Neural cell (in vitro differentiated cells): Measurements from ENCODE around the gene ELMO1. TPM values are rescaled to one million over a fixed set of nuclear protein-coding genes. Genes with fewer than 3 reads are reported as not detected.

Experiments
- H2AFZ ChIP-seq: fragments of 200-600, 300-800 bp; sonication (generic), shearing (Covaris generic); 2 replicates; pipeline ENCODE4 v1.6.0; 2014; ENCODE audit warnings: low read depth, mild to moderate bottlenecking, antibody characterized with exemption, low read length, moderate library complexity
- H3F3A ChIP-seq: fragments of 200-600 bp; shearing (Covaris generic); 2 replicates; pipeline ENCODE4 v1.6.1; 2016; ENCODE audit warnings: mild to moderate bottlenecking, moderate library complexity, mixed read lengths, antibody characterized with exemption, low read length; ENCODE audit not compliant: insufficient read depth, poor library complexity, severe bottlenecking
- H3K27ac ChIP-seq: fragments of 200-600, 300-800 bp; sonication (generic), shearing (Covaris generic); 2 replicates; pipeline ENCODE4 v1.5.1; 2014; ENCODE audit warnings: mild to moderate bottlenecking, low read length, moderate library complexity
- H3K27me3 ChIP-seq: fragments of 300-800, 200-600 bp; sonication (generic), shearing (Covaris generic); 2 replicates; pipeline ENCODE4 v1.6.0; 2014; ENCODE audit warnings: mild to moderate bottlenecking, low read depth, low read length, moderate library complexity; ENCODE audit not compliant: insufficient read depth
- H3K36me3 ChIP-seq: fragments of 300-800, 200-600 bp; sonication (generic), shearing (Covaris generic); 2 replicates; pipeline ENCODE4 v1.5.1; 2014; ENCODE audit warnings: mild to moderate bottlenecking, antibody characterized with exemption, low read length, moderate library complexity; ENCODE audit not compliant: insufficient read depth
- H3K4me2 ChIP-seq: fragments of 300-800, 200-600 bp; sonication (generic), shearing (Covaris generic); 2 replicates; pipeline ENCODE4 v1.6.0; 2014; ENCODE audit warnings: mild to moderate bottlenecking, low read length
- H3K4me3 ChIP-seq: fragments of 300-800, 200-600 bp; sonication (generic), shearing (Covaris generic); 2 replicates; pipeline ENCODE4 v1.5.1; 2014; ENCODE audit warnings: mild to moderate bottlenecking, low read length, moderate library complexity
- H3K79me2 ChIP-seq: fragments of 200-600 bp; shearing (Covaris generic); replicated peaks from 2 replicates; pipeline ENCODE4 v1.6.0; 2014; ENCODE audit warnings: mild to moderate bottlenecking, low read length, moderate library complexity; ENCODE audit not compliant: insufficient read depth
- H3K9ac ChIP-seq: fragments of 300-800, 200-600 bp; sonication (generic), shearing (Covaris generic); 2 replicates; pipeline ENCODE4 v1.6.1; 2016; ENCODE audit warnings: mild to moderate bottlenecking, low read length, mixed read lengths
- H3K9me2 ChIP-seq: fragments of 200-600 bp; shearing (Covaris generic); 2 replicates; pipeline ENCODE4 v1.6.1; 2016; ENCODE audit warnings: mild to moderate bottlenecking, low read length, mixed read lengths; ENCODE audit not compliant: insufficient read depth
- H3K9me3 ChIP-seq: fragments of 200-600, 300-800 bp; sonication (generic), shearing (Covaris generic); 2 replicates; pipeline ENCODE4 v1.6.1; 2016; ENCODE audit warnings: mild to moderate bottlenecking, mixed run types, low read length, moderate library complexity, mixed read lengths
- H4K20me1 ChIP-seq: fragments of 200-600 bp; shearing (Covaris generic); 2 replicates; pipeline ENCODE4 v1.6.1; 2016; ENCODE audit warnings: mild to moderate bottlenecking, mixed run types; ENCODE audit not compliant: insufficient read depth
- EP300 ChIP-seq: fragments of 450-650 bp; conservative IDR thresholded peaks from 2 replicates; pipeline ENCODE4 v1.6.1; 2014; ENCODE audit warnings: antibody characterized with exemption, mild to moderate bottlenecking, moderate library complexity; ENCODE audit not compliant: poor library complexity, severe bottlenecking
- EZH2 ChIP-seq: fragments of 200-600, 300-800 bp; shearing (Covaris generic), sonication (generic); IDR thresholded peaks from 2 replicates; pipeline ENCODE4 v1.6.1; 2014; ENCODE audit warnings: antibody characterized with exemption, low read length, borderline replicate concordance, mild to moderate bottlenecking; ENCODE audit not compliant: insufficient read depth, poor library complexity, severe bottlenecking
- MXI1 ChIP-seq: fragments of 450-650 bp; conservative IDR thresholded peaks from 2 replicates; pipeline ENCODE4 v1.6.1; 2014; ENCODE audit warnings: antibody characterized with exemption, mild to moderate bottlenecking; ENCODE audit not compliant: poor library complexity, severe bottlenecking
- POLR2AphosphoS5 ChIP-seq: IDR thresholded peaks from 2 replicates; pipeline ENCODE4 v1.6.1; 2012
- RAD21 ChIP-seq: fragments of 450-650 bp; conservative IDR thresholded peaks from 2 replicates; pipeline ENCODE4 v1.6.1; 2014; ENCODE audit warnings: antibody characterized with exemption, mild to moderate bottlenecking, moderate library complexity
- SMC3 ChIP-seq: fragments of 450-650 bp; conservative IDR thresholded peaks from 2 replicates; pipeline ENCODE4 v1.6.1; 2014; ENCODE audit warnings: antibody characterized with exemption, mild to moderate bottlenecking, moderate library complexity; ENCODE audit not compliant: poor library complexity
- TAF1 ChIP-seq: IDR thresholded peaks from 2 replicates; pipeline ENCODE4 v1.6.1; 2012; ENCODE audit warnings: low read depth
- polyA plus RNA-seq: library from polyadenylated mRNA; depleted of rRNA; stranded (reverse); fragments of >200 nt; gene quantifications from 2 replicates; pipeline ENCODE4 v1.2.3, GENCODE V29; 2014
- TF ChIP-seq, protein P1 (sequence below): fragments of 450-650 bp; IDR thresholded peaks from 2 replicates; pipeline ENCODE4 v1.5.1; 2014; ENCODE audit warnings: antibody characterized with exemption, mild to moderate bottlenecking, moderate library complexity; ENCODE audit not compliant: poor library complexity, severe bottlenecking

Gene ELMO1
- polyA plus RNA-seq, 1 donor from 2014 or later = 12.2 TPM

DNA sequence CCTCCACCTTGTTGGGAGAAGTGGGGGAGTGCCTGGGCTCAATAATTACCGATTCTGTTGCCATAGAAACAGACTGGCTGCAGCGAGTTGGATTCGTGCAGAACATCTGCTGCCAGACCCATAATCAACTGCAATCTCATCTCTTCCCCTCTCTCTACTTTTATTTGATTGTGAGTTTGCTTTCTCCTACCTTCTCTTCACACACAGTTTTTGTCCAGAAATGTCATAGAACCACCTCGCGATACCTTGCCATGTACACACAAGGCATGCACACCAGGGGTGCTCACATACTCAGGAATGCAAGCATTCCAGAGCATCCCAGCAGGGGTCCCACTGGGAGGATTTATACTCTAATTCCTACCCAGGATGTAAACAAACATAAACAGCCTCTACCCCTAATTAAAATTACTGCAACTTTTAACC, 462.1 kb downstream of the ELMO1 start:
- H3K36me3 ChIP-seq = no peaks in the 10 kb centered on the region
- H3K9ac ChIP-seq = peak overlapping the region; percentile 57
- H3K9me2 ChIP-seq = no peaks in the 10 kb centered on the region
- H2AFZ ChIP-seq = peak overlapping the region; percentile 31
- peaks cover 13% of the 10 kb centered on the region for H3F3A ChIP-seq
- no peaks in the 10 kb centered on the region for H3K9me3 ChIP-seq
- no peaks in the 10 kb centered on the region for H4K20me1 ChIP-seq
- peak overlapping the region; percentile 85 for H3K27ac ChIP-seq
- peaks cover 11% of the 10 kb centered on the region for H3K79me2 ChIP-seq
- H3K4me3 ChIP-seq = peak overlapping the region; percentile 63
- H3K27me3 ChIP-seq = no peaks in the 10 kb centered on the region
- peak overlapping the region; percentile 64 for H3K4me2 ChIP-seq
- TF ChIP-seq POLR2AphosphoS5 (peak; percentile 36), EP300 (peak; percentile 27), SMC3 (no peak)

DNA sequence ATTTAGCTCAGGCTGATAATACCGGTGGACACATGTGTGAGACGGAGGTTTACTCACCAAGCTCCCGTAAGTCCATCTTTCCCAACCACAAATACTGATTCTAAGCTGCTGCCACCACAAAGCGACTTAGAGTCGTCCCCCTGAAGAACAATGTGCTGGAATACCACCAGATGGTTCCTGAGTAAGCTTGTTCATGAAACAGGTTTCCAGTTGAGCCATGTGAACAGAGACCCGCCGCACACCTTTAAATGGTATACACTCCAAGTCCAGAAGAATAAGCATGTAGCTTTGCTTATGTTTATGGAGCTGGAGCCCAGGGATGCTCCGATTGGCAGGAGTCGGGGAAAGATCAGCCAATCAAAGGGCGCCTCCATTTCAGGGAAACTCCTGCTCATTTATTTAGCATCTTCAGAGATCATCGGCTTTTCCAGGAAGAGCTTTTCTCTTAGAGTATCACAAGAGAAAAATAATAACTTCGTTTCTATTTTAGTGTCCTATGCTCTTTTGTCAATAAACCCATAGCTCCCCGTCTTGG, 462.7 kb downstream of the ELMO1 start:
- Histone ChIP-seq H3K4me3 (peak overlapping the region; percentile 63), H4K20me1 (no peaks in the 10 kb centered on the region), H3K9me3 (no peaks in the 10 kb centered on the region), H3F3A (peaks cover 13% of the 10 kb centered on the region), H3K27ac (peak overlapping the region; percentile 85), H3K4me2 (peak overlapping the region; percentile 64), H3K9ac (peak overlapping the region; percentile 57), H3K36me3 (no peaks in the 10 kb centered on the region), H3K79me2 (peaks cover 11% of the 10 kb centered on the region), H2AFZ (peak overlapping the region; percentile 31), H3K9me2 (no peaks in the 10 kb centered on the region), H3K27me3 (no peaks in the 10 kb centered on the region)
- no peak for TF ChIP-seq MXI1
- TF ChIP-seq POLR2AphosphoS5 = peak; percentile 4
- peak; percentile 31 for TF ChIP-seq TAF1

DNA sequence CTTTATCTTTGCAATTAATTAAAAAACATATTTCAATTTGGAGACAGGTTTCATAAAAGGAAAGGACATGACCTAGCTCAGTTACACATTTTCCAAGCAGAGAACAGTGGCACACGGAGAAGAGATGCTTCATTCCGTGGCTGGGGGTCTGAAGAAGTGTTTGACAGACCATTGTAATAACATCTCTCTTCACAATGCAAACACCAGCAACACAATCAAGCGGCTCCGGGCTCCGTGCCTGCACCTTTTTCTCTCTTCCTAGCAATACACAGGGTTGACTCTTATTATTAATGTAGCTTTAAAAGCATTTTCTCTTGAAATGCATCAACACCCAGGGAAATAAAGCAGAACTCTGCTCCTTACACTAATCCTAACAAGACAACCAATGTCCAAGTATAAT, 463.3 kb downstream of the ELMO1 start:
- Histone ChIP-seq H3K27me3 (no peaks in the 10 kb centered on the region), H3K27ac (peak overlapping the region; percentile 85), H3K9me2 (no peaks in the 10 kb centered on the region), H3K4me2 (peak overlapping the region; percentile 64), H3K9ac (peak overlapping the region; percentile 57), H3F3A (peaks cover 13% of the 10 kb centered on the region), H2AFZ (peak overlapping the region; percentile 31), H3K9me3 (no peaks in the 10 kb centered on the region), H4K20me1 (no peaks in the 10 kb centered on the region), H3K36me3 (no peaks in the 10 kb centered on the region), H3K79me2 (peaks cover 11% of the 10 kb centered on the region), H3K4me3 (peak overlapping the region; percentile 63)
- TF ChIP-seq MXI1 (no peak), TAF1 (no peak), EP300 (no peak), EZH2 (no peak), RAD21 (no peak), POLR2AphosphoS5 (peak; percentile 49)
- TF ChIP-seq, protein P1, sequence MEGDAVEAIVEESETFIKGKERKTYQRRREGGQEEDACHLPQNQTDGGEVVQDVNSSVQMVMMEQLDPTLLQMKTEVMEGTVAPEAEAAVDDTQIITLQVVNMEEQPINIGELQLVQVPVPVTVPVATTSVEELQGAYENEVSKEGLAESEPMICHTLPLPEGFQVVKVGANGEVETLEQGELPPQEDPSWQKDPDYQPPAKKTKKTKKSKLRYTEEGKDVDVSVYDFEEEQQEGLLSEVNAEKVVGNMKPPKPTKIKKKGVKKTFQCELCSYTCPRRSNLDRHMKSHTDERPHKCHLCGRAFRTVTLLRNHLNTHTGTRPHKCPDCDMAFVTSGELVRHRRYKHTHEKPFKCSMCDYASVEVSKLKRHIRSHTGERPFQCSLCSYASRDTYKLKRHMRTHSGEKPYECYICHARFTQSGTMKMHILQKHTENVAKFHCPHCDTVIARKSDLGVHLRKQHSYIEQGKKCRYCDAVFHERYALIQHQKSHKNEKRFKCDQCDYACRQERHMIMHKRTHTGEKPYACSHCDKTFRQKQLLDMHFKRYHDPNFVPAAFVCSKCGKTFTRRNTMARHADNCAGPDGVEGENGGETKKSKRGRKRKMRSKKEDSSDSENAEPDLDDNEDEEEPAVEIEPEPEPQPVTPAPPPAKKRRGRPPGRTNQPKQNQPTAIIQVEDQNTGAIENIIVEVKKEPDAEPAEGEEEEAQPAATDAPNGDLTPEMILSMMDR = no peak
